Endothelial cell of umbilical vein (primary cell): Measurements from ENCODE around the gene LDHA. TPM values are rescaled to one million over a fixed set of nuclear protein-coding genes. Genes with fewer than 3 reads are reported as not detected.

Experiments
- BruUV-seq: library from RNA; stranded (reverse); fragments of 400-500 nt; replicated peaks from 2 replicates; lab custom pipeline; 2021; lab: Mats Ljungman, UMichigan
- CTCF ChIA-PET: fragments of 300-600, 350-600 bp; sonication (Branson Sonifier 250); formaldehyde crosslinking; loops from one replicate; lab custom pipeline; 2021; ENCODE audit warnings: antibody characterized with exemption, inconsistent platforms; lab: Charles Lee
- POLR2A ChIA-PET: fragments of 300-600, 350-600 bp; sonication (Branson Sonifier 250); formaldehyde crosslinking; loops from one replicate; lab custom pipeline; 2021; ENCODE audit warnings: antibody characterized with exemption, inconsistent platforms; lab: Charles Lee
- DNase-seq: peaks from one replicate; pipeline ENCODE4 v3.0.0-alpha.2; 2011; ENCODE audit warnings: low read depth, low spot score
- FAIRE-seq: peaks from 2 replicates; lab custom pipeline; 2011; peaks lifted over from hg19 to GRCh38; lab: Jason Lieb, UNC
- H2AFZ ChIP-seq: 2 replicates; pipeline ENCODE4 v1.6.0; 2012; ENCODE audit warnings: low read depth, low read length, control low read depth, inconsistent platforms
- H3K27ac ChIP-seq: 2 replicates; pipeline ENCODE4 v1.5.1; 2011; ENCODE audit warnings: low read depth, mild to moderate bottlenecking, control low read depth, low read length, moderate library complexity; ENCODE audit not compliant: insufficient read depth
- H3K27me3 ChIP-seq, 2 experiments: 2 replicates each; pipeline versions ENCODE4 v1.6.0 to v1.6.1; 2011; ENCODE audit warnings: low read length in 2 of 2, mixed read lengths in 1 of 2; ENCODE audit not compliant: control insufficient read depth in 2 of 2, insufficient read depth in 2 of 2
- H3K36me3 ChIP-seq, 2 experiments: 2 replicates in 1 of 2; 3 replicates in 1 of 2; pipeline ENCODE4 v1.5.1; 2011; ENCODE audit warnings: low read length in 2 of 2, mild to moderate bottlenecking in 1 of 2, moderate library complexity in 1 of 2; ENCODE audit not compliant: control insufficient read depth in 2 of 2, insufficient read depth in 2 of 2; ENCODE audit errors: extremely low read depth in 1 of 2
- H3K4me1 ChIP-seq: 3 replicates; pipeline ENCODE4 v1.5.1; 2011; ENCODE audit warnings: mild to moderate bottlenecking, low read length; ENCODE audit not compliant: control insufficient read depth, insufficient read depth; ENCODE audit errors: extremely low read depth
- H3K4me2 ChIP-seq: 2 replicates; pipeline ENCODE4 v1.6.1; 2011; ENCODE audit warnings: low read length, control low read depth, mixed read lengths; ENCODE audit not compliant: insufficient read depth
- H3K4me3 ChIP-seq, 3 experiments: fragments of 200-600 bp in 1 of 3; sonication (generic), shearing (Covaris generic) in 1 of 3; replicated peaks in 1 of 3; 2 replicates each; pipeline ENCODE4 v1.5.1; 2011 to 2016; ENCODE audit warnings: control low read depth in 3 of 3, low read length in 3 of 3, mild to moderate bottlenecking in 2 of 3, inconsistent platforms in 1 of 3, low read depth in 1 of 3, moderate library complexity in 1 of 3; ENCODE audit not compliant: insufficient read depth in 1 of 3
- H3K79me2 ChIP-seq: 2 replicates; pipeline ENCODE4 v1.6.0; 2012; ENCODE audit warnings: low read length, inconsistent platforms; ENCODE audit not compliant: control insufficient read depth, insufficient read depth
- H3K9ac ChIP-seq: replicated peaks from 2 replicates; pipeline ENCODE3; 2011; ENCODE audit warnings: low read length, control low read depth; ENCODE audit not compliant: insufficient read depth; ENCODE audit errors: extremely low read depth
- H3K9me1 ChIP-seq: replicated peaks from 3 replicates; pipeline ENCODE4 v1.6.0; 2011; ENCODE audit warnings: mild to moderate bottlenecking, low read length; ENCODE audit not compliant: control insufficient read depth, insufficient read depth; ENCODE audit errors: extremely low read depth
- H3K9me3 ChIP-seq: replicated peaks from 2 replicates; pipeline ENCODE4 v1.5.1; 2012; ENCODE audit warnings: low read length, inconsistent platforms; ENCODE audit not compliant: control insufficient read depth, insufficient read depth
- H4K20me1 ChIP-seq: replicated peaks from 2 replicates; pipeline ENCODE3; 2011; ENCODE audit warnings: mild to moderate bottlenecking, low read length; ENCODE audit not compliant: control insufficient read depth, insufficient read depth; ENCODE audit errors: extremely low read depth
- FOS ChIP-seq: IDR thresholded peaks from 2 replicates; pipeline ENCODE4 v1.6.1; 2011; ENCODE audit warnings: mild to moderate bottlenecking, low read length, moderate library complexity, borderline replicate concordance; ENCODE audit not compliant: insufficient read depth
- GATA2 ChIP-seq: IDR thresholded peaks from 2 replicates; pipeline ENCODE4 v1.7.0; 2011; ENCODE audit warnings: low read depth, mild to moderate bottlenecking, moderate library complexity, mixed read lengths, low read length; ENCODE audit not compliant: insufficient read length, insufficient read depth
- JUN ChIP-seq: IDR thresholded peaks from 2 replicates; pipeline ENCODE4 v1.6.1; 2011; ENCODE audit warnings: borderline replicate concordance, low read depth; ENCODE audit not compliant: insufficient read length, insufficient read depth
- MYC ChIP-seq: IDR thresholded peaks from one replicate; pipeline ENCODE4 v1.6.1; 2011; ENCODE audit warnings: mild to moderate bottlenecking, low read depth, low read length
- POLR2AphosphoS5 ChIP-seq: IDR thresholded peaks from 2 replicates; pipeline ENCODE4 v1.6.1; 2012; ENCODE audit warnings: low read depth, mild to moderate bottlenecking, control low read depth, low read length, moderate library complexity; ENCODE audit not compliant: insufficient read depth
- dilution Hi-C: fragments of 300-500 bp; cut with MboI; formaldehyde crosslinking; loops from one replicate; pipeline ENCODE4 v1.15.0; 2019; ENCODE audit warnings: low sequenced_read_pairs; ENCODE audit not compliant: extremely low pct_ligation_motif_present
- intact Hi-C: fragments of 100-400 bp; cut with micrococcal nuclease; formaldehyde crosslinking; loops from one replicate; pipeline ENCODE4 v1.10.0; 2022
- microRNA-seq: library from miRNA; unstranded; fragments of <30 nt; microRNA quantifications from one replicate; pipeline ENCODE4 v1.2.0, GENCODE V29; 2021; ENCODE audit warnings: borderline number of aligned reads, borderline replicate concordance
- polyA plus RNA-seq, 4 experiments: library from polyadenylated mRNA; depleted of rRNA in 3 of 4; stranded (reverse) in 3 of 4; unstranded in 1 of 4; fragments of >200 nt; gene quantifications; 2 replicates each; pipeline versions ENCODE4 v1.2.1 to v1.2.3, GENCODE V29; 2011 to 2012; ENCODE audit warnings: missing spikeins in 1 of 4
- small RNA-seq: library from RNA; depleted of rRNA; stranded (forward); fragments of <200 nt; gene quantifications from one replicate; pipeline ENCODE3, GENCODE V24; 2012; ENCODE audit warnings: low replicate concordance, low read depth; ENCODE audit not compliant: insufficient read depth, insufficient read length
- total RNA-seq: library from RNA; stranded (reverse); gene quantifications from 2 replicates; pipeline ENCODE4 v1.2.3, GENCODE V29; 2021
- TF ChIP-seq, protein P1 (sequence below): IDR thresholded peaks from 2 replicates; pipeline ENCODE4 v1.6.1; 2011; ENCODE audit not compliant: insufficient read depth, insufficient read length
- TF ChIP-seq, protein P2 (sequence below), 2 donors: IDR thresholded peaks; 1 replicate in 1 of 2; 2 replicates in 1 of 2; pipeline ENCODE4 v1.5.1; 2011; ENCODE audit warnings: low read length in 2 of 2, mild to moderate bottlenecking in 2 of 2, moderate library complexity in 2 of 2, control low read depth in 1 of 2, inconsistent platforms in 1 of 2, low read depth in 1 of 2; ENCODE audit not compliant: insufficient read depth in 1 of 2; ENCODE audit errors: extremely low read depth in 1 of 2

The LDHA gene
- total and polyA plus RNA-seq, 2 donors (not counting 3 experiments of a cell fraction or from before 2014, with no cell fraction given), result 265 to 537 TPM

DNA sequence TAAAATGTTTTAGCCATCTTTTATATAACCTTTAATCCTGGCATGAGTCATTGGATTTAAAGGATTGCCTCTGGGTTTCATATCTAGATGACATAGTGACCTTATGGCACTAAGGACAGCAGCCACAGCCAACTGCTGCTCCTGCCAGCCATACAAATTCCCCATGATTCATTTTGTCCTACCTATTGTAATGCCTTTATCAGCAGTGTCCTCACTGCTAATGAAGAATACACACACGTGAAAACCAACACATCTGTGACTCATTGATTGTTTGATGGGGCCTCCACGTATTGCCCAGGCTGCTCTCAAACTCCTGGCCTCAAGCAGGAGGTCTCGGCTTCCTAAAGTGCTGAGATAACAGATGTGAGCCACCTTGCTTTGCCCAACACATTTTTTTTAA lies 63.1 kb downstream of the LDHA start:
- H3K27ac ChIP-seq, result no peak overlapping the region
- TF ChIP-seq GATA2, result peak; percentile 89
- peak; percentile 57 for TF ChIP-seq JUN
- TF ChIP-seq, protein P1, sequence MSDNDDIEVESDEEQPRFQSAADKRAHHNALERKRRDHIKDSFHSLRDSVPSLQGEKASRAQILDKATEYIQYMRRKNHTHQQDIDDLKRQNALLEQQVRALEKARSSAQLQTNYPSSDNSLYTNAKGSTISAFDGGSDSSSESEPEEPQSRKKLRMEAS, result no peak
- peak; percentile 75 for TF ChIP-seq FOS
- TF ChIP-seq, protein P2, sequence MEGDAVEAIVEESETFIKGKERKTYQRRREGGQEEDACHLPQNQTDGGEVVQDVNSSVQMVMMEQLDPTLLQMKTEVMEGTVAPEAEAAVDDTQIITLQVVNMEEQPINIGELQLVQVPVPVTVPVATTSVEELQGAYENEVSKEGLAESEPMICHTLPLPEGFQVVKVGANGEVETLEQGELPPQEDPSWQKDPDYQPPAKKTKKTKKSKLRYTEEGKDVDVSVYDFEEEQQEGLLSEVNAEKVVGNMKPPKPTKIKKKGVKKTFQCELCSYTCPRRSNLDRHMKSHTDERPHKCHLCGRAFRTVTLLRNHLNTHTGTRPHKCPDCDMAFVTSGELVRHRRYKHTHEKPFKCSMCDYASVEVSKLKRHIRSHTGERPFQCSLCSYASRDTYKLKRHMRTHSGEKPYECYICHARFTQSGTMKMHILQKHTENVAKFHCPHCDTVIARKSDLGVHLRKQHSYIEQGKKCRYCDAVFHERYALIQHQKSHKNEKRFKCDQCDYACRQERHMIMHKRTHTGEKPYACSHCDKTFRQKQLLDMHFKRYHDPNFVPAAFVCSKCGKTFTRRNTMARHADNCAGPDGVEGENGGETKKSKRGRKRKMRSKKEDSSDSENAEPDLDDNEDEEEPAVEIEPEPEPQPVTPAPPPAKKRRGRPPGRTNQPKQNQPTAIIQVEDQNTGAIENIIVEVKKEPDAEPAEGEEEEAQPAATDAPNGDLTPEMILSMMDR (IDR thresholded peaks at IDR 0.05; ENCODE audit: extremely low read depth in 1 of 2, insufficient read depth in 1 of 2, low read depth in 1 of 2, low read length in 2 of 2), result no peak
- TF ChIP-seq POLR2AphosphoS5, result no peak
- no peak for TF ChIP-seq MYC
- H3K36me3 ChIP-seq, result no peaks in the 10 kb centered on the region
- no peaks in the 10 kb centered on the region for H3K9me3 ChIP-seq
- dilution Hi-C loops (no loop called here), intact Hi-C loops (no loop called here)
- H3K27me3 ChIP-seq, result no peaks in the 10 kb centered on the region
- ChIA-PET POLR2A (no interaction called here), CTCF (no interaction called here)
- BruUV-seq, result no TSS peak
- no peaks in the 10 kb centered on the region for H3K79me2 ChIP-seq
- no peak overlapping the region for H3K9ac ChIP-seq
- DNase-seq, result peak; percentile 72
- H4K20me1 ChIP-seq, result no peaks in the 10 kb centered on the region
- no peak overlapping the region for H2AFZ ChIP-seq
- no peaks in the 10 kb centered on the region for H3K9me1 ChIP-seq
- peaks cover 5% of the 10 kb centered on the region for H3K4me1 ChIP-seq
- H3K4me2 ChIP-seq, result no peak overlapping the region
- FAIRE-seq, result no peak
- H3K4me3 ChIP-seq, result no peak overlapping the region

Small RNA genes lying within 50 kb of the gene (microRNA-seq; reads per million reads assigned to microRNA genes)
- not detected for gene MIR3159

Small RNA genes lying within 50 kb of the gene (small RNA-seq; reads per million reads assigned to genes)
- gene MIR3159, result not detected

Other genes with a start within 250 kb of the LDHA start
- not detected in 2 replicates for gene MRGPRX4, start 221.7 kb upstream of the LDHA start, total RNA-seq
- not detected in 2 replicates for gene MRGPRX4, start 221.7 kb upstream of the LDHA start, polyA plus RNA-seq
- gene SAA4, start 157.8 kb upstream of the LDHA start, total RNA-seq, result not detected in 2 replicates
- not detected in 2 replicates for gene SAA4, start 157.8 kb upstream of the LDHA start, polyA plus RNA-seq
- gene SAA2, start 145.9 kb upstream of the LDHA start, total RNA-seq, result not detected in 2 replicates
- not detected in 2 replicates for gene SAA2, start 145.9 kb upstream of the LDHA start, polyA plus RNA-seq
- not detected in 2 replicates for gene SAA1, start 128.3 kb upstream of the LDHA start, total RNA-seq
- gene SAA1, start 128.3 kb upstream of the LDHA start, polyA plus RNA-seq, result not detected in 2 replicates
- 14.1 and 15.6 TPM in 2 replicates for gene HPS5, start 72.4 kb upstream of the LDHA start, total RNA-seq
- gene HPS5, start 72.4 kb upstream of the LDHA start, polyA plus RNA-seq, result 3.3 and 4.7 TPM in 2 replicates
- gene GTF2H1, start 72.0 kb upstream of the LDHA start, total RNA-seq, result 44.4 and 47.7 TPM in 2 replicates
- 14.2 and 15.7 TPM in 2 replicates for gene GTF2H1, start 72.0 kb upstream of the LDHA start, polyA plus RNA-seq
- gene LDHC, start 17.8 kb downstream of the LDHA start, total RNA-seq, result not detected in 2 replicates
- not detected in 2 replicates for gene LDHC, start 17.8 kb downstream of the LDHA start, polyA plus RNA-seq
- gene LDHAL6A, start 61.3 kb downstream of the LDHA start, total RNA-seq, result not detected in 2 replicates
- not detected in 2 replicates for gene LDHAL6A, start 61.3 kb downstream of the LDHA start, polyA plus RNA-seq
- gene TSG101, start 132.4 kb downstream of the LDHA start, total RNA-seq, result 41.3 and 45.5 TPM in 2 replicates
- gene TSG101, start 132.4 kb downstream of the LDHA start, polyA plus RNA-seq, result 160 and 163 TPM in 2 replicates
- 19.1 and 22.5 TPM in 2 replicates for gene UEVLD, start 194.2 kb downstream of the LDHA start, total RNA-seq
- 8.0 and 9.2 TPM in 2 replicates for gene UEVLD, start 194.2 kb downstream of the LDHA start, polyA plus RNA-seq
- 2.8 and 3.6 TPM in 2 replicates for gene MISFA, start 205.2 kb downstream of the LDHA start, total RNA-seq
- gene MISFA, start 205.2 kb downstream of the LDHA start, polyA plus RNA-seq, result 0.75 and 1.4 TPM in 2 replicates
- 13.7 and 18.7 TPM in 2 replicates for gene SPTY2D1, start 239.8 kb downstream of the LDHA start, total RNA-seq
- gene SPTY2D1, start 239.8 kb downstream of the LDHA start, polyA plus RNA-seq, result 5.5 and 5.8 TPM in 2 replicates